H9 (cell line): ENCODE results near the gene OR4S2. TPM values are rescaled to one million over a fixed set of nuclear protein-coding genes. Genes with fewer than 3 reads are reported as not detected.

Experiments used
- DNase-seq: peaks from one replicate; pipeline ENCODE4 v3.0.0-alpha.2; 2017
- H2AFZ ChIP-seq: one replicate; pipeline ENCODE4 v1.6.1; 2013; ENCODE audit warnings: mild to moderate bottlenecking, low read length, control low read depth, moderate library complexity
- H2AK5ac ChIP-seq: 2 replicates; pipeline ENCODE4 v1.6.1; 2013; ENCODE audit warnings: low read length, control low read depth, mixed read lengths; ENCODE audit not compliant: insufficient read length
- H2BK120ac ChIP-seq: one replicate; pipeline ENCODE4 v1.6.1; 2013; ENCODE audit warnings: low read depth, mild to moderate bottlenecking, low read length, control low read depth, inconsistent platforms; ENCODE audit not compliant: poor library complexity, severe bottlenecking
- H2BK12ac ChIP-seq: 2 replicates; pipeline ENCODE4 v1.6.1; 2013; ENCODE audit warnings: low read length, control low read depth, mixed read lengths, low read depth; ENCODE audit not compliant: insufficient read length
- H2BK15ac ChIP-seq: 2 replicates; pipeline ENCODE4 v1.6.1; 2013; ENCODE audit warnings: low read depth, low read length, control low read depth
- H2BK20ac ChIP-seq: one replicate; pipeline ENCODE4 v1.6.1; 2013; ENCODE audit warnings: low read depth, mild to moderate bottlenecking, low read length, control low read depth, inconsistent platforms; ENCODE audit not compliant: poor library complexity, severe bottlenecking
- H2BK5ac ChIP-seq: 2 replicates; pipeline ENCODE4 v1.6.1; 2013; ENCODE audit warnings: low read length, control low read depth, mixed read lengths; ENCODE audit not compliant: insufficient read length
- H3K14ac ChIP-seq: 2 replicates; pipeline ENCODE4 v1.6.1; 2013; ENCODE audit warnings: low read length, control low read depth; ENCODE audit not compliant: insufficient read depth
- H3K18ac ChIP-seq: 2 replicates; pipeline ENCODE4 v1.6.1; 2013; ENCODE audit warnings: low read depth, mild to moderate bottlenecking, mixed read lengths, low read length, control low read depth; ENCODE audit not compliant: insufficient read length
- H3K23ac ChIP-seq: 2 replicates; pipeline ENCODE4 v1.6.1; 2013; ENCODE audit warnings: low read length, control low read depth, mixed read lengths, low read depth; ENCODE audit not compliant: insufficient read length
- H3K23me2 ChIP-seq: 2 replicates; pipeline ENCODE4 v1.6.1; 2013; ENCODE audit warnings: low read depth, mild to moderate bottlenecking, mixed read lengths, low read length, control low read depth; ENCODE audit not compliant: insufficient read length, poor library complexity, severe bottlenecking
- H3K27ac ChIP-seq: 2 replicates; pipeline ENCODE4 v1.5.1; 2013; ENCODE audit warnings: low read length, control low read depth, mixed read lengths, low read depth; ENCODE audit not compliant: insufficient read length
- H3K27me3 ChIP-seq: 2 replicates; pipeline ENCODE4 v1.6.1; 2013; ENCODE audit warnings: low read length, control low read depth, inconsistent platforms; ENCODE audit not compliant: insufficient read depth
- H3K4ac ChIP-seq: 2 replicates; pipeline ENCODE4 v1.6.1; 2013; ENCODE audit warnings: low read depth, mild to moderate bottlenecking, control low read depth, inconsistent platforms, low read length, moderate library complexity
- H3K4me1 ChIP-seq: 2 replicates; pipeline ENCODE4 v1.6.1; 2013; ENCODE audit warnings: low read length, control low read depth, inconsistent platforms; ENCODE audit not compliant: insufficient read depth
- H3K4me2 ChIP-seq: 2 replicates; pipeline ENCODE4 v1.6.1; 2013; ENCODE audit warnings: low read length, control low read depth, mixed read lengths; ENCODE audit not compliant: insufficient read length, insufficient read depth
- H3K56ac ChIP-seq: 2 replicates; pipeline ENCODE4 v1.6.1; 2013; ENCODE audit warnings: low read depth, mild to moderate bottlenecking, mixed read lengths, low read length, control low read depth; ENCODE audit not compliant: insufficient read length
- H3K79me1 ChIP-seq: 2 replicates; pipeline ENCODE4 v1.6.1; 2013; ENCODE audit warnings: low read depth, mild to moderate bottlenecking, moderate library complexity, low read length, control low read depth, inconsistent platforms; ENCODE audit not compliant: insufficient read depth, poor library complexity, severe bottlenecking
- H3K79me2 ChIP-seq: 2 replicates; pipeline ENCODE4 v1.6.1; 2013; ENCODE audit warnings: low read length, control low read depth, inconsistent platforms; ENCODE audit not compliant: insufficient read depth
- H3K9ac ChIP-seq: 2 replicates; pipeline ENCODE4 v1.6.1; 2013; ENCODE audit warnings: low read length, control low read depth, mixed read lengths; ENCODE audit not compliant: insufficient read length; ENCODE audit errors: extremely low read depth
- H3K9me3 ChIP-seq: one replicate; pipeline ENCODE4 v1.6.1; 2013; ENCODE audit warnings: low read depth, low read length, inconsistent platforms; ENCODE audit not compliant: control insufficient read depth
- H3T11ph ChIP-seq: one replicate; pipeline ENCODE4 v1.6.1; 2013; ENCODE audit warnings: mild to moderate bottlenecking, low read length, control low read depth, inconsistent platforms
- H4K20me1 ChIP-seq: one replicate; pipeline ENCODE4 v1.6.1; 2013; ENCODE audit not compliant: control insufficient read depth, insufficient read length, insufficient read depth
- H4K5ac ChIP-seq: 2 replicates; pipeline ENCODE4 v1.6.1; 2013; ENCODE audit warnings: low read depth, mild to moderate bottlenecking, mixed read lengths, low read length, control low read depth; ENCODE audit not compliant: insufficient read length
- H4K8ac ChIP-seq: replicated peaks from 2 replicates; pipeline ENCODE4 v1.6.1; 2013; ENCODE audit warnings: low read length, control low read depth, mixed read lengths, low read depth; ENCODE audit not compliant: insufficient read length
- H4K91ac ChIP-seq: 2 replicates; pipeline ENCODE4 v1.6.1; 2013; ENCODE audit warnings: low read depth, mild to moderate bottlenecking, moderate library complexity, mixed read lengths, low read length, control low read depth; ENCODE audit not compliant: insufficient read length
- H3K27ac Mint-ChIP-seq, 3 experiments: 2 replicates in 2 of 3; 3 replicates in 1 of 3; pipeline ENCODE4 v1.8.0; 2020 to 2021; ENCODE audit warnings: mixed read lengths in 3 of 3, mild to moderate bottlenecking in 1 of 3, moderate library complexity in 1 of 3
- H3K27me3 Mint-ChIP-seq: 2 replicates; pipeline ENCODE4 v1.8.0; 2021; ENCODE audit warnings: low read depth, mild to moderate bottlenecking, moderate library complexity, mixed read lengths
- H3K36me3 Mint-ChIP-seq, 3 experiments: 2 replicates in 2 of 3; 3 replicates in 1 of 3; pipeline ENCODE4 v1.8.0; 2020 to 2021; ENCODE audit warnings: low read depth in 3 of 3, mixed read lengths in 3 of 3; ENCODE audit not compliant: insufficient read depth in 1 of 3
- H3K4me1 Mint-ChIP-seq, 2 experiments: 2 replicates each; pipeline ENCODE4 v1.8.0; 2020; ENCODE audit warnings: mixed read lengths in 2 of 2
- H3K4me3 Mint-ChIP-seq, 2 experiments: 2 replicates in 1 of 2; 3 replicates in 1 of 2; pipeline ENCODE4 v1.8.0; 2020 to 2021; ENCODE audit warnings: mild to moderate bottlenecking in 2 of 2, mixed read lengths in 2 of 2, moderate library complexity in 1 of 2
- H3K9me3 Mint-ChIP-seq, 2 experiments: 2 replicates in 1 of 2; 3 replicates in 1 of 2; pipeline ENCODE4 v1.8.0; 2020; ENCODE audit warnings: mild to moderate bottlenecking in 2 of 2, mixed read lengths in 2 of 2, moderate library complexity in 1 of 2
- WGBS: extraction: QIAGEN DNeasy Blood & Tissue Kit; methylation state at CpG from one replicate; pipeline ENCODE4 v1.1.7; 2013; ENCODE audit warnings: missing lambda C conversion rate, low lambda C conversion rate, mixed read lengths; ENCODE audit not compliant: insufficient read length; ENCODE audit errors: extremely low coverage; 5-methylcytosine and 5-hydroxymethylcytosine counted together
- total RNA-seq: library from RNA; stranded (reverse); gene quantifications from 2 replicates; pipeline ENCODE4 v1.2.1, GENCODE V29; 2021
- TF ChIP-seq, protein P1 (sequence below): fragments of 200-600 bp; sonication (generic); conservative IDR thresholded peaks from 3 replicates; pipeline ENCODE4 v1.8.0; 2021; ENCODE audit warnings: antibody characterized with exemption, mild to moderate bottlenecking

The OR4S2 gene
- total RNA-seq, 1 experiment from 2014 or later = not detected

DNA sequence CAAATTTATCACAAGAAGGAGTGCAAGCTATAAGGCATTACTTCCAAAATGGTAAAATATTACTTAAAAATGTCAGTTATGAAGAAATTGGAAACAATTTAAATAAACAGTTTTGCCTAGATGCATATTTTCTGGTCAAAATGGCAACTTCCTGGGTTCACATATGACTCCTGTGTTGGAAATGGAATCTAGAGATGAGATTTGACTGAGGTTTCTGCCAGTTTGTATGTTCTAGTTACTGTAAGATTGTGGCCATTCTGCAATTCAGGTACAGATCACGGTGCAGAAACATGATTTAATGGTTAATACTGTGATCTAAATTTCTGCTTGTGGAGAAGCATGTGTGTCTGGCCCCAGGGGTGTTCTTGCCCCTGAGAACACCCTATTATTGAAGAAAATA, 10.5 kb downstream of the OR4S2 start:
- Mint-ChIP-seq H3K4me3 (no peak overlapping the region), H3K27ac (no peak overlapping the region), H3K27me3 (no peaks in the 10 kb centered on the region), H3K4me1 (no peaks in the 10 kb centered on the region), H3K36me3 (peaks cover 0 to 7% (median 0%) of the 10 kb centered on the region in 3 experiments; a peak in 2 of 7 replicates), H3K9me3 (peaks cover 50 to 57% of the 10 kb centered on the region in 2 experiments)
- no peak overlapping the region for H2BK15ac ChIP-seq
- H3K4me1 ChIP-seq = no peaks in the 10 kb centered on the region
- H4K20me1 ChIP-seq = no peaks in the 10 kb centered on the region
- no peak overlapping the region for H4K8ac ChIP-seq
- H3K23ac ChIP-seq = no peak overlapping the region
- no peak overlapping the region for H3K27ac ChIP-seq
- no peak overlapping the region for H3K4me2 ChIP-seq
- no peak overlapping the region for H3K9ac ChIP-seq
- H2BK5ac ChIP-seq = no peak overlapping the region
- H4K91ac ChIP-seq = no peak overlapping the region
- no peak overlapping the region for H3T11ph ChIP-seq
- H4K5ac ChIP-seq = no peak overlapping the region
- no peak for DNase-seq
- H2BK12ac ChIP-seq = no peak overlapping the region
- TF ChIP-seq, protein P1, sequence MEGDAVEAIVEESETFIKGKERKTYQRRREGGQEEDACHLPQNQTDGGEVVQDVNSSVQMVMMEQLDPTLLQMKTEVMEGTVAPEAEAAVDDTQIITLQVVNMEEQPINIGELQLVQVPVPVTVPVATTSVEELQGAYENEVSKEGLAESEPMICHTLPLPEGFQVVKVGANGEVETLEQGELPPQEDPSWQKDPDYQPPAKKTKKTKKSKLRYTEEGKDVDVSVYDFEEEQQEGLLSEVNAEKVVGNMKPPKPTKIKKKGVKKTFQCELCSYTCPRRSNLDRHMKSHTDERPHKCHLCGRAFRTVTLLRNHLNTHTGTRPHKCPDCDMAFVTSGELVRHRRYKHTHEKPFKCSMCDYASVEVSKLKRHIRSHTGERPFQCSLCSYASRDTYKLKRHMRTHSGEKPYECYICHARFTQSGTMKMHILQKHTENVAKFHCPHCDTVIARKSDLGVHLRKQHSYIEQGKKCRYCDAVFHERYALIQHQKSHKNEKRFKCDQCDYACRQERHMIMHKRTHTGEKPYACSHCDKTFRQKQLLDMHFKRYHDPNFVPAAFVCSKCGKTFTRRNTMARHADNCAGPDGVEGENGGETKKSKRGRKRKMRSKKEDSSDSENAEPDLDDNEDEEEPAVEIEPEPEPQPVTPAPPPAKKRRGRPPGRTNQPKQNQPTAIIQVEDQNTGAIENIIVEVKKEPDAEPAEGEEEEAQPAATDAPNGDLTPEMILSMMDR = no peak
- no peak overlapping the region for H3K14ac ChIP-seq
- H3K4ac ChIP-seq = no peak overlapping the region
- no peak overlapping the region for H2AK5ac ChIP-seq
- WGBS = no CpG with 5 or more reads among the region's 1 CpG
- no peak overlapping the region for H2BK20ac ChIP-seq
- no peaks in the 10 kb centered on the region for H3K27me3 ChIP-seq
- no peak overlapping the region for H3K56ac ChIP-seq
- no peaks in the 10 kb centered on the region for H3K23me2 ChIP-seq
- no peak overlapping the region for H2AFZ ChIP-seq
- no peak overlapping the region for H2BK120ac ChIP-seq
- no peaks in the 10 kb centered on the region for H3K79me2 ChIP-seq
- H3K18ac ChIP-seq = no peak overlapping the region
- peaks cover 52% of the 10 kb centered on the region for H3K9me3 ChIP-seq
- H3K79me1 ChIP-seq = no peaks in the 10 kb centered on the region
